GM12878 (cell line): ENCODE data around the gene MID2.
"Not testable (repeated sequence)": the region's sequence is repeated elsewhere in the genome, so short reads cannot be mapped to it uniquely, and the experiment has no call there.

Experiments used
- BACH1 ChIP-seq: fragments of 450-650 bp; IDR thresholded peaks from 2 replicates; pipeline ENCODE4 v1.6.1; 2017; ENCODE audit warnings: mild to moderate bottlenecking, borderline replicate concordance
- BRCA1 ChIP-seq: IDR thresholded peaks from 2 replicates; pipeline ENCODE4 v1.6.1; 2011; ENCODE audit warnings: low read depth, low read length, improper control_type of control experiment
- CBX5 ChIP-seq: sonication (generic); IDR thresholded peaks from 2 replicates; pipeline ENCODE4 v1.6.1; 2016; ENCODE audit warnings: low read depth, moderate library complexity, mild to moderate bottlenecking, inconsistent platforms
- CREM ChIP-seq: IDR thresholded peaks from 2 replicates; pipeline ENCODE4 v1.6.1; 2014; ENCODE audit warnings: antibody characterized with exemption, low read depth
- CTCF ChIP-seq, 3 experiments: IDR thresholded peaks in 2 of 3; conservative IDR thresholded peaks in 1 of 3; 2 replicates each; pipeline ENCODE4 v1.5.1; 2011; ENCODE audit warnings: low read depth in 3 of 3, low read length in 3 of 3, mild to moderate bottlenecking in 3 of 3, control low read depth in 2 of 3, moderate library complexity in 2 of 3, inconsistent platforms in 1 of 3, mixed read lengths in 1 of 3; ENCODE audit not compliant: control insufficient read depth in 2 of 3, insufficient read depth in 1 of 3; ENCODE audit errors: extremely low read depth in 1 of 3
- EP300 ChIP-seq, 2 experiments: fragments of 150-350 bp in 1 of 2; IDR thresholded peaks; 2 replicates each; pipeline ENCODE4 v1.6.1; 2011 to 2012; ENCODE audit warnings: low read depth in 2 of 2, low read length in 2 of 2, borderline replicate concordance in 1 of 2, improper control_type of control experiment in 1 of 2, inconsistent platforms in 1 of 2; ENCODE audit not compliant: control insufficient read depth in 1 of 2
- JUND ChIP-seq: IDR thresholded peaks from 2 replicates; pipeline ENCODE4 v1.6.1; 2012; ENCODE audit warnings: low read depth, mild to moderate bottlenecking, low read length, improper control_type of control experiment, moderate library complexity
- POLR2A ChIP-seq: IDR thresholded peaks from 2 replicates; pipeline ENCODE4 v1.6.1; 2011; ENCODE audit warnings: low read depth, mild to moderate bottlenecking, low read length
- RB1 ChIP-seq: fragments of 450-650 bp; formaldehyde crosslinking; IDR thresholded peaks from 2 replicates; pipeline ENCODE4 v1.6.1; 2017; ENCODE audit warnings: mild to moderate bottlenecking, borderline replicate concordance
- SIX5 ChIP-seq: IDR thresholded peaks from 2 replicates; pipeline ENCODE4 v1.6.1; 2011; ENCODE audit warnings: mild to moderate bottlenecking, low read depth, low read length, moderate library complexity; ENCODE audit not compliant: severe bottlenecking
- SMC3 ChIP-seq: IDR thresholded peaks from 2 replicates; pipeline ENCODE4 v1.6.1; 2011; ENCODE audit warnings: low read length, improper control_type of control experiment, borderline replicate concordance
- SRF ChIP-seq, 2 experiments: IDR thresholded peaks; 2 replicates each; pipeline ENCODE4 v1.6.1; 2011; ENCODE audit warnings: low read depth in 2 of 2, low read length in 2 of 2, mild to moderate bottlenecking in 1 of 2, moderate library complexity in 1 of 2

DNA sequence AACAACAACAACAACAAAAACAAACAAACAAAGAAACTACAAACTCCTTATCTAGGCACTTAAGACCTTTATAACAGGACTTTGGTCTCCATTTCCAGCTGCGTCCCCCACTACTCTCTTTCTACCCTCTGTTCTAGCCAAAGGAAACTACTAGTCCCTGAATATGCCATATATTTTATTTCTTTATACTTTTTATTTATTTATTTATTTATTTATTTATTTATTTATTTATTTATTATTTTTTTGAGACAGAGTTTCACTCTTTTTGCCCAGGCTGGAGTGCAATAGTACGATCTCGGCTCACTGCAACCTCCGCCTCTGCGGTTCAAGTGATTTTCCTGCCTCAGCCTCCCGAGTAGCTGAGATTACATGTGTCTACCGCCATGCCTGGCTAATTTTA lies 26.0 kb downstream of the MID2 start:
- TF ChIP-seq SRF (IDR thresholded peaks at IDR 0.05; ENCODE audit: low read depth in 2 of 2, low read length in 2 of 2); EP300 (IDR thresholded peaks at IDR 0.05; ENCODE audit: borderline replicate concordance in 1 of 2, control insufficient read depth in 1 of 2, low read depth in 2 of 2, low read length in 2 of 2); POLR2A; CTCF (IDR thresholded peaks at IDR 0.05 in 2 of 3, conservative IDR thresholded peaks at IDR 0.05 in 1 of 3; ENCODE audit: control insufficient read depth in 2 of 3, extremely low read depth in 1 of 3, insufficient read depth in 1 of 3, low read depth in 3 of 3, low read length in 3 of 3); CBX5; JUND; SIX5; RB1; BRCA1; SMC3; CREM; BACH1: not testable (repeated sequence)
